Stimulated activated naive CD8-positive, alpha-beta T cell treated with anti-CD3 and anti-CD28 coated beads, Interleukin-15, Interleukin-2, amounts not matched to agents 100 U/mL and 50 U/mL, for 24 hours (primary cell): ENCODE measurements around the gene NSL1.
A peak's percentile ranks its signal among the peaks of the same experiment; 100 is the strongest.

ENCODE experiments used
- ATAC-seq: fragments of 150-1000 bp; cut with Tn5 transposase; one replicate; pipeline ENCODE4 v1.10.0; 2021
- DNase-seq: peaks from one replicate; pipeline ENCODE4 v3.0.0; 2021

Gene NSL1

DNA sequence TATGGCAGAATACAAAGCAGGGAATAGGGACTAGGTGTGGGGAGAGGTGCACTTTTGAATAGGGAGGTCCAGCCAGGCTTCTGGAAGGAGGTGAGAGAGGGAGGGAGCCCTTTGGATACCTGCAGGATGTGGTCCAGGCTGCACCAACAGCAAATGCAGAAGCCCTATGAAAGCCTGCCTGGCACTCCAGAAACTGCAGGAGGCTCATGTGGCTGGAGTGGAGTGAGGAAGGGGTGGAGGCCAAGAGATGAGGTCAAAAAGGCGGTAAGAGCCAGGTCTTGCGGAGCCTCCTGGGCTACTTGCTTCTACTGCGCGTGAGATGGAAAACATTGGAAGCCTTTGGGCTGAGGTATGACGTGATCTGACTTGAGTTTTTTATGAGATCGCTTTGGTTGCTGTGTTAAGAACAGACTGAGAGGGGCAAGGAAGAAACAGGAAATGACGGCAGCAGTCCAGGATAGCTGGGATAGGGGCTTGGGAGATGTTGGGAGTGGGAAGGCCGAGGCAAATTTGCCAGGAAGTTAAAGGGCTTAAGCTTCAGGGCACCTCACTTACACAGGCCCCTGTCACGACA, 87.5 kb downstream of the NSL1 start:
- DNase-seq = no peak
- ATAC-seq = no peak

DNA sequence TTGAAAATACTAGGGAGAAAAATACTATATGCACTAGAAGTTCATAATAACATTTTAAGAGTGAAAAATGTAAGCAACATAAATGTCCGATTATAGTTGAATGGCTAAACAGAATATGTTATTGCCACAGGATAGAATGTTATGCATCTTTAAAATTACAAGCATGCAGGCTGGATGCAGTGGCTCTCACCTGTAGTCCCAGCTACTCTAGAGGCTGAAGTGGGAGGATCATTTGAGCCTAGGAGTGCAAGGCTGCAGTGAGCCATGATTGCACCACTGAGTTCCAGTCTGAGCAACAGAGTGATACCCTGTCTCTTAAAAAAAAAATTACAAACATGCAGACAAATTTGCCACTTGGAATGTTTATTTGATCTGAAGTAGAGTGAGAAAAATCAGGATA, 88.9 kb downstream of the NSL1 start:
- DNase-seq (no peak), ATAC-seq (no peak)

DNA sequence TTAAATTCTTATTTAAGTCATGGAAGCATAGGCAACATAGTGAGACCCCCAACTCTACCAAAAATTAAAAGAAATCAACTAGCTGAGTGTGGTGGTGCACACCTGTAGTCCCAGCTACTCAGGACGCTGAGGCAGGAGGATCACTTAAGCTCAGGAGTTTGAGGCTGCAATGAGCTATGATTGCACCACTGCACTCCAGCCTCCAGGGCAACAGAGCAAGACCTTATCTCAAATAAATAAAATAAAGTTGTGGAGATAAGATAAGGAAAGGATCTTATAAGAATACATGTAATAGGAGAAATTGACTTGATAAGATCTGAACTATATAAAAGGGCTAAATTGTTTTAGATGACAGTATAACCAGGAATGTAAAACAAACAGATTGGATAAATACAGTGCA, 89.7 kb downstream of the NSL1 start:
- no peak for DNase-seq

DNA sequence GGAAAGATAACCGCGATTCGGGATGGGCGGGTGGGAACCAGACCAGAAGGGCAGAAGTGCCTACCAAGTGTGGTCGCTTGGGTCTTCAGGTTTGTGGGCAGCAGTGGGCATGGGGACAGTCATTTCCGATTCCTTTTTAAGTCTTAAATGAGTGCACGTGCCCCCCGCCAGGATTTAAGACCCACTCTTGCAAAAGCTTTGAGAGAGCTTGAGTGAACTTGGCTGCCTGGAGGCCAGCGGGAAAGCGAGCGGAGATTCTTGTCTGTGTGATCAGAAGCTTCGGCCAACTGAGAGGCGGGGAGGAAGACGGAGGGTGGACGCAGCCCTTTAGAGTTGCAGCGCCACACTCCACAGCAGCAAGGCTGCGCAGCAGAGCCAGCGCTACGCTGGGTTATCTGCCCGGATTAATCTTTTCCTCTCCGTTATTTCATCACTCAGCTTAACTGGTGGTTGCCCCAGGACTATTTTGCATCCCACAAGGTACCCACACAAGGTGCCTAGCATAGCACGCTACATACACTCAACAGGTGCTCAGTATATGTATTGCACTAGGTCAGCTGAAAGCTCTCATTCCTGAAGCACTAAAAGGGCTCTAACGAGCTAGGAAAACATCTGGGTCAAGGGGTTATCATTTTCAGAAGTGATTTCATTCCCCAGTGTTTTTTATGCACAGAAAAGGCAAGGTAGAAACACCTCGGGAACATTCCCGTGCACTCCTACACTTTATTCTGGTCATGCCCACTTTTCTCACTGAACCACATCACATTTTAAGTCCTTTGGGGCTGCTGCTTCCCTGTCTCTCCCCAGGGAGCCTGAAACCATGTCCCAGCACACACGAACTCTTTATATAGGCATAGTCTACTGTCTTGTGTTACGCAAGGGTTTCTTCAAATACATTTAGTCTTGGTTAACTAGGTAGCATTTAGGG, 90.4 kb downstream of the NSL1 start:
- DNase-seq (peak; percentile 50), ATAC-seq (peak; percentile 45)

More for the DNA sequence above, 89.7 kb downstream of the NSL1 start:
- ATAC-seq = no peak

DNA sequence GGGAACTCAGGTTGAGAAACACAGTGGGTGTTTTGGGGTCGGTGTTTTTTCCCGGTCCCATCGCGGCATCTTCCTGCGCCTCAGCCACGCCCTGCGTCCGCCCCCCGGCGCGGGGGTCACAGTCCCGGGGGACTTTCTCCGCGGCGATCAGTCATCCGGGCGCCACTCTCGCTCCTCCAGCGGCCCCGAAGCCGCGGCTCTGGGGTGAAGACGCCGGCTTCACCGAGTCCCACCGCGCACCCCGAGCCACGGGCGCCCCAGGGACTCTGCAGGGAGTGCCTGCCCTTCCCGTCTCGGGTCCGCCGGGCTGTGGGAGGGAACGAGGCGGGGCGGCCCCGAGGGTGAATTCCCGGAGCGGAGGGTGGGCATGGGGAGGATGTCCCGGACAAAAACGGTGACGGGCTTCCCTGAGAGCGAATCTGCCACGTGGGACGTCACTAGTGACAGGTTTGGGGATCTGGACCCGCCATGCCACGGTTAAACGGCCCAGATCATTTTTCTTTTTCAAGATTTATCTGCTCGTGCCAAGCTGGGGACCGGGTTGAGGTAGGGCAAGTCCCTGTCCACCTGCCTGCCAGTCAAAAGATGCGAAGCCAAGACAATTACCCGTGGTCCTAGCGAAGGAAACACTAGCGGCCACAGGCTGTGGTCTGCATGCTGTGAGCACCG, 91.2 kb downstream of the NSL1 start:
- peak; percentile 81 for DNase-seq
- ATAC-seq = peak; percentile 52

- ATAC-seq (peak; percentile 21), DNase-seq (peak; percentile 78)
Measured at GRCh38 chr1:212699625-212700222, 91.9 kb downstream of the NSL1 start, which contains the start of gene BATF3. Gene BATF3 (minus strand): TSS chr1:212699840. CDS start chr1:212699762, 78 bp downstream.

DNA sequence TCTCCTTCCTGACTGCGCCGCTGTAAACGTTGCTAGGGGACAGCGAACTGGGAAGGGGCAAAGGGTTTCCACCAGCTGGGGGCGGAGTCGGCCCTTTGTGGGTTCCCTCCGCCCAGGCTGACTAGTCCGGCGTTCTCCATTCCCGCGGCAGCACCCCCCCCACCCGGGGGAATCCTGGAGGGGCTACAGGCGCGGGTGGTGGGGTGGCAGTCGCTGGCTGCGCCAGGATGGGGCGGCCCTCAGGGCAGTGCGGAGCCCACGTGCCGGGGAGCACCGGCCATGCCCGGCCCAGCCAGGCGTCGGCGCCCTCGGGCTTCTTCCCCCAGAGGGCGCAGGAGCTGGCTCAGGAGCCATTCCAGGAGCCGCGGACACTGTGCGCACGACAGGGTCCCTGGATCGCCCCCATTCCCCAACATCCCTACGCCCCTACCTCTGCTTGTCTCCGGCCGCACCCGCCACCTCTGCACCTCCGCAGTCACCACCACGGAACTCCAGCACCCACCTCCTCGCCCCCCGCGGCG, 92.4 kb downstream of the NSL1 start:
- DNase-seq = peak; percentile 75
- ATAC-seq = peak; percentile 73

DNA sequence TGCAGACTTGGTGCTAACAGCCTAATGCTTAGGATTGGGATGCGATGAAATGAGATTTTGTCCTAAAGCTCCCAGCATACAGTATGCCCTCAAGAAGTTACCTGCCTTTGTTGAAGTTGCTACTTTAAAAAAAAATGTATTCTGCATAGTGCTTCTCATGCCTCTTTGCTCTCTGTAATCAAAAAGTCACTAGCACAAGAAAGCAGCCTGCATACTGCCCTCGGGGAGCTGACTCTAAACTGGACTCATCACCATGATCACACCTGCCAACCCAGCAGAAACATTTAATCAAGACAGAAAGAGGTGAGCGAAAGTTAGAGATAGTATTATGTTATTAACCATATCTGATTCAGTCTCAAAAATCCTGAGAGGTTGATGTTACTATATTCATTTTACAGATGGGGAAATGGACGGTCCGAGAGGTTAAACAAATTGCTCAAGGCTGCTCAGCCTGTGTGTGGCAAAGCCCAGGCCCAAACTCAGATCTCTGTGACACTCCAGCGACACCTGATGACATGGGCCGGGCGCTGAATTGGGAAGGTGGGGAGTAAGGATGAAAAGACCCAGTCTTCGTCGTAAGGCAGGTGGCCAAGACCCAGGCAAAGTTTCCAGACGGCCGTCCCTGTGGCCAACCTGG, 93.0 kb downstream of the NSL1 start:
- DNase-seq (no peak), ATAC-seq (no peak)

DNA sequence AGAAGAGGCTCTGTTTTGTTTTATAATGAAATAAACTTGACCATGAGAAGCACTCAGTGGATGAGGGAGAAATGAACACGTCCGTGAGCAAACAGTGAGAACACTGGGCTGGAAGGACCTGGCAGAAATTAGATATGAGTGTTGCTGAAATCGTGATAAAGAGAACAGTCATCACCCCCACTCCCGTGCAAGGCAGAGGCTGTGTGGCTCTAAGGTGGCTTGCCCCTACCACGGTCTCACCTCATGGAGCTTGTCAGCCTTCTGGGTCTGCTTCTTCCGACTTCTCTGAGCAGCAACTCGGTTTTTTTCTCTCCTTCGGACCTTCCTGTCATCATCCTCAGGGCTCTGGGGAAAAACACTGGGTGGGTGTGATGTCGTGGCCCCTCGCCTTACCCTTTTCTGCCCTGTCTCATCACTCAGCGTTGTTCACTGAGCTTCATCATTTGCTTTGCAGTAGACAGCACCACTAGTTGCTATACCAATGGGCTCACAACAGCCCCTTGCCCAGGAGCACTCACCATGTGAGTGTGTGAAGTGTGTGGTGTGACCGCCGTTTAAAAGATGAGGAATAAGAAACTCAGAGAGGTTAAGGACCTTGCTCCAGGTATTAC, 94.8 kb downstream of the NSL1 start:
- no peak for ATAC-seq
- DNase-seq = no peak

- DNase-seq (no peak), ATAC-seq (no peak)
Measured at GRCh38 chr1:212692774-212693644, 98.6 kb downstream of the NSL1 start.

DNA sequence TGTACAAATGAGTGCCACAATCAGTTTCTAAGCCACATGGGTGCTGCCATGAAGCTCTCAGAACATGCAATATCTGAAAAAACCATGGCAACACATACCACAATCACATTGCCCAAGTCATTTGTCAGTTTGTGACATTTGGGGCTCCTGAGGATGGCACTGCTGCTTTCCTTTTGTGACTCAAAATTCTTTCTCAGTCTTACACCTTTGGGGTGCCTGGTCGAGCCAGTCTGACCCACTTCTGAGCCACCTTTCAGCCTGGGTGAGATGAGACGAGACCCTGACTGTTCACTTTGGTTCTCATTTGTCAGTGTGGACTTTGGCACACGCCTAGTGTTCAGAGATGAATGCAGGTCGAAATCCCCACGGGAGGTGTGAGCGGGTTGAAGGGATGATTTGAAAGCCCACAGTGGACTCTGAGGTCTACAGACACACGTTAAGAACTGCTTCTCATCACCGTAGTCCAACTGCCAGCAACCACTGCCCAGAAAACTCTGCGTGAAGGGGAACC, 100.0 kb downstream of the NSL1 start:
- DNase-seq = no peak
- ATAC-seq = peak; percentile 87

DNA sequence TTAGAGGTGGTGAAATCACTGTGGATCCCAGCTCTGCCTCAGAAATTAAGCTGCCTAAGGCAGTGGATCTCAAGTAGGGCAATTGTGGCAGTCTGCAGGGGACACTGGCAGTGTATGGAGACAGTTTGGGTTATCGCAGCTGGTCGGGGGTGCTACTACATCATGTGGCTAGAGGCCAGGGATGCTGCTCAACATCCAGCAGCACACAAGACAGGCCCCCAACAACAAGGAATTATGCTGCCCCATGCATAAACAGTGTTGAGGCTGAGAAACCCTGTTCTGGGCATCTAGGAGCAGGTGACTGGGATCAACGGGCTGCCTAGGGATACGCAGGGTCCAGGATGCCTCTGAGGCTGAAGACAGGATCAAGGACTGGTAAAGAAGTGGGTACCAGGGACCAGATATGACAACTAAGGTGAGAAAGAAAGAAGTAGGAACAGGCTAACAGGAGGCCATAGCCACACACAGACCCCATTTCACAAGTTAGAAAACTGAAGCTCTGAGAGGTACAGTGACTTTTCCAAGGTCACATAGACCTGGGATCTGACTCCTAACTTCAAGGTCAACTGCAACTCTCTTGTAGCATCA, 100.7 kb downstream of the NSL1 start:
- DNase-seq = no peak
- ATAC-seq = no peak

- ATAC-seq = no peak
- no peak for DNase-seq
Measured at GRCh38 chr1:212689758-212690529, 101.6 kb downstream of the NSL1 start.

DNA sequence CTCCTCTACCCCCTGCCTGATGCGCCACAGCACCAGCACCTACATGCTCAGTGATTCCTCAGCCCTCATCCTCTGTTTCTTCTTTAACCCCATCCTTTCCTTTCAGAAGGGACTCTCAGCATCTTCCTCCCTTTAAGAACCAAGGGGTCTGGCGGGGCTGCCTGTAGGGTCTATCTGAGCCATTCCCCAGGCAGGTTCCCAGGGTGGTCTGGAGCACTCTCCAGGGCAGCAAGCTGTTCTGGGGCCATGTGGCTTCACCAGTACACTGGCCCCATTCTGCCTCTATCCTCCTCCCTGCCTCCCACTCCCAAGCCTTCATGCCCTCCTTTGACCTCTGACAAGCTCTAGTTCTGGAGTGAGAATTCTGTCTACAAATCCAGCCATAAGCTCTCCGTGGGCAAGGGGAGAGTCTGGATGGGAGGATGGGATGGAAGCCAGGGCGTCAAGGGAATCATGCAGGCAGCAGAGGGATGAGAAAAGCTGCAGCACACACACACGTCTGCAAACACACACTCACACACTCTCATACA, 102.3 kb downstream of the NSL1 start:
- no peak for DNase-seq
- ATAC-seq = no peak

- no peak for ATAC-seq
- no peak for DNase-seq
Measured at GRCh38 chr1:212688341-212689047, 103.1 kb downstream of the NSL1 start.

GRCh38 chr1:212687811-212688210, 103.8 kb downstream of the NSL1 start:
- DNase-seq = no peak
- ATAC-seq = no peak

GRCh38 chr1:212686591-212686990, 105.0 kb downstream of the NSL1 start:
- DNase-seq (no peak), ATAC-seq (no peak)

DNA sequence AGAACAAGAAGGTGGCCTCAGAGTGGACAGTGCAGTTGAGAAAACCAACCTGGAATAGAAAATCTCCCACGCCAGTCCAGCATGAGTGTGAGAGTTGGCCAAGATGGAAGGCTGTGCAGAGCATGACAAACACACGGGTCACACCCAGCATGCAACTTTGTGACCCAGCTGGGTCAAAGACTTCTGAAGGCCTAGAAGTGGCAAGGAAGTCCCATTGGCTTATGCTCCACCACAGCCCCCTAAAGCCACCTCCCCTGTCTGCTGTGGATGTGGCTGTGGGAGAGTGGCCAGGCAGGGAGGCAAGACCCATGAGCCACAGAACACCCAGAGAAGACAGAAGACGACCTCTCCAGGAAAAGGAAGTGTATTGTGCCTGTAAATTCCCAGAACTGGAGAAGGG, 105.5 kb downstream of the NSL1 start:
- ATAC-seq (no peak), DNase-seq (no peak)
